Psoas muscle (tissue), 8 donors: ENCODE results near the gene MYO5B. TPM values are rescaled to one million over a fixed set of nuclear protein-coding genes. Genes with fewer than 3 reads are reported as not detected.

Experiments used
- ATAC-seq, 4 donors: fragments of 200-7000 bp; cut with Tn5 transposase; one replicate each; pipeline ENCODE4 v1.9.1; 2020; ENCODE audit warnings: moderate library complexity in 3 of 4, mild to moderate bottlenecking in 2 of 4
- DNase-seq, 2 donors: peaks; one replicate each; pipeline ENCODE4 v3.0.0-alpha.2; 2020
- H3K27ac ChIP-seq: fragments of 200-600 bp; one replicate; pipeline ENCODE4 v1.8.0; 2022
- H3K27me3 ChIP-seq, 3 donors: fragments of 200-600 bp in 1 of 3; one replicate each; pipeline versions ENCODE4 v1.6.1 to v1.8.0; 2013 to 2022; ENCODE audit warnings: low read length in 2 of 3, mild to moderate bottlenecking in 2 of 3, moderate library complexity in 1 of 3; ENCODE audit not compliant: insufficient read depth in 3 of 3
- H3K36me3 ChIP-seq, 2 donors: fragments of 200-600 bp in 1 of 2; one replicate each; pipeline versions ENCODE4 v1.6.1 to v1.8.0; 2013 to 2022; ENCODE audit warnings: low read depth in 1 of 2, mild to moderate bottlenecking in 1 of 2, moderate library complexity in 1 of 2; ENCODE audit not compliant: insufficient read depth in 1 of 2
- H3K4me1 ChIP-seq: fragments of 200-600 bp; one replicate; pipeline ENCODE4 v1.8.0; 2022
- H3K4me3 ChIP-seq: fragments of 200-600 bp; one replicate; pipeline ENCODE4 v1.8.0; 2022; ENCODE audit warnings: mild to moderate bottlenecking
- H3K9me3 ChIP-seq: fragments of 200-600 bp; one replicate; pipeline ENCODE4 v1.8.0; 2022
- CTCF ChIP-seq: fragments of 200-600 bp; IDR thresholded peaks from one replicate; pipeline ENCODE4 v1.8.0; 2022; ENCODE audit warnings: antibody characterized with exemption
- WGBS, 3 donors: extraction: QIAGEN DNeasy Blood & Tissue Kit; methylation state at CpG; one replicate each; pipeline versions ENCODE4 v1.1.6 to v1.1.7; 2013; 5-methylcytosine and 5-hydroxymethylcytosine counted together
- intact Hi-C, 2 donors: fragments of 100-400 bp; cut with DNase I; formaldehyde crosslinking; loops; one replicate each; pipeline versions ENCODE4 v1.11.0 to v1.14.2; 2022
- polyA plus RNA-seq, 3 donors: library from polyadenylated mRNA; stranded (reverse); fragments of 200-250 nt; gene quantifications; one replicate each; pipeline ENCODE4 v1.2.3, GENCODE V29; 2013
- total RNA-seq, 4 donors: library from RNA; stranded (reverse); fragmentation: NEBNext Ultra II Directional in 2 of 4; extraction: Animal tissue kit (Norgen Biotek cat#: 25700) in 2 of 4; gene quantifications; one replicate each; pipeline versions ENCODE4 v1.2.1 to v1.2.4, GENCODE V29; 2021 to 2023
- donor health status: healthy with polysubstance abuse.
- donor health status: DM: no; HTN: no; CAD: no; lungs with moderate emphysema.
- donor health status: Bipolar disorder and iron deficiency.
- donor health status: healthy.
- donor health status: DM: yes; HTN: yes; CAD: no.
- donor health status: DM: no; HTN: no; CAD: no.
- donor health status: DM: no; HTN: no; CAD: no.
- donor health status: DM: yes; HTN: yes; CAD: no.

The MYO5B gene
- total and polyA plus RNA-seq, 7 donors: 0.10 to 1.2 (median 0.44) TPM

GRCh38 chr18:49869354-49869753, 325.6 kb downstream of the MYO5B start:
- Histone ChIP-seq H3K9me3 (no peaks in the 10 kb centered on the region), H3K27me3 (peaks cover 0 to 3% (median 0%) of the 10 kb centered on the region in 3 donors), H3K36me3 (no peaks in the 10 kb centered on the region), H3K4me1 (no peaks in the 10 kb centered on the region), H3K4me3 (no peak overlapping the region), H3K27ac (no peak overlapping the region)
- DNase-seq (no peak), ATAC-seq (no peak)
- TF ChIP-seq CTCF: no peak
- 81 to 97% (median 97%) methylated on average over 6 of the region's 6 CpGs for WGBS, 3 donors
- intact Hi-C loops: no loop called here

GRCh38 chr18:49866680-49867079, 328.3 kb downstream of the MYO5B start:
- Histone ChIP-seq H3K27me3 (no peaks in the 10 kb centered on the region), H3K4me3 (no peak overlapping the region), H3K9me3 (no peaks in the 10 kb centered on the region), H3K4me1 (no peaks in the 10 kb centered on the region), H3K27ac (no peak overlapping the region), H3K36me3 (no peaks in the 10 kb centered on the region)
- DNase-seq (no peak), ATAC-seq (no peak)
- intact Hi-C loops: no loop called here
- WGBS, 3 donors: 79 to 100% (median 82%) methylated on average over 1 of the region's 1 CpG
- no peak for TF ChIP-seq CTCF

- Histone ChIP-seq H3K27me3 (no peaks in the 10 kb centered on the region), H3K4me1 (no peaks in the 10 kb centered on the region), H3K9me3 (no peaks in the 10 kb centered on the region), H3K36me3 (no peaks in the 10 kb centered on the region), H3K4me3 (no peak overlapping the region), H3K27ac (no peak overlapping the region)
- peak in 3 of 4 donors; percentile 51 to 86 (median 73) for ATAC-seq
- TF ChIP-seq CTCF: no peak
- WGBS, 3 donors: 15 to 20% (median 18%) methylated on average over 2 of the region's 2 CpGs
- DNase-seq: no peak
- intact Hi-C loops: no loop called here
Measured at GRCh38 chr18:49865401-49865800, 329.5 kb downstream of the MYO5B start.

- H3K27me3 ChIP-seq: no peaks in the 10 kb centered on the region
- no peaks in the 10 kb centered on the region for H3K36me3 ChIP-seq
- ATAC-seq: no peak
- no peaks in the 10 kb centered on the region for H3K9me3 ChIP-seq
- no peak for TF ChIP-seq CTCF
- intact Hi-C loops: no loop called here
- H3K27ac ChIP-seq: no peak overlapping the region
- H3K4me1 ChIP-seq: no peaks in the 10 kb centered on the region
- 87 to 89% (median 88%) methylated on average over 26 of the region's 26 CpGs for WGBS, 3 donors
- H3K4me3 ChIP-seq: no peak overlapping the region
- DNase-seq: no peak
Measured at GRCh38 chr18:49863769-49864621, 331.0 kb downstream of the MYO5B start.
